Mesenchymal stem cell (in vitro differentiated cells and primary cell): ENCODE data around the gene NAPB.
A peak's percentile ranks its signal among the peaks of the same experiment; 100 is the strongest.

ENCODE experiments used
- DNase-seq: peaks from one replicate; pipeline ENCODE4 v3.0.0-alpha.2; 2013
- H2AFZ ChIP-seq: one replicate; pipeline ENCODE4 v1.6.1; 2013; ENCODE audit warnings: low read depth, mild to moderate bottlenecking, control low read depth, inconsistent platforms, low read length, moderate library complexity
- H2AK5ac ChIP-seq: 2 replicates; pipeline ENCODE4 v1.6.1; 2013; ENCODE audit warnings: low read length, moderate library complexity, mild to moderate bottlenecking, inconsistent platforms; ENCODE audit not compliant: severe bottlenecking
- H2BK120ac ChIP-seq: one replicate; pipeline ENCODE4 v1.6.1; 2013; ENCODE audit warnings: low read depth, mild to moderate bottlenecking, inconsistent platforms, low read length, moderate library complexity
- H2BK12ac ChIP-seq, 2 experiments: one replicate each; pipeline ENCODE4 v1.6.1; 2013; ENCODE audit warnings: inconsistent platforms in 2 of 2, low read length in 2 of 2, mild to moderate bottlenecking in 2 of 2, moderate library complexity in 2 of 2, control low read depth in 1 of 2
- H2BK15ac ChIP-seq: one replicate; pipeline ENCODE4 v1.6.1; 2013; ENCODE audit warnings: mild to moderate bottlenecking, low read depth, inconsistent platforms; ENCODE audit not compliant: poor library complexity, severe bottlenecking
- H2BK5ac ChIP-seq: 2 replicates; pipeline ENCODE4 v1.6.1; 2013; ENCODE audit warnings: low read depth, mild to moderate bottlenecking, low read length, control low read depth, inconsistent platforms; ENCODE audit not compliant: poor library complexity, severe bottlenecking
- H3K14ac ChIP-seq, 2 experiments: one replicate each; pipeline ENCODE4 v1.6.1; 2013; ENCODE audit warnings: inconsistent platforms in 2 of 2, low read length in 2 of 2, control low read depth in 1 of 2, mild to moderate bottlenecking in 1 of 2, moderate library complexity in 1 of 2
- H3K18ac ChIP-seq, 2 experiments: one replicate each; pipeline ENCODE4 v1.6.1; 2013; ENCODE audit warnings: inconsistent platforms in 2 of 2, low read length in 2 of 2, control low read depth in 1 of 2, low read depth in 1 of 2, mild to moderate bottlenecking in 1 of 2
- H3K23ac ChIP-seq, 2 experiments: one replicate each; pipeline ENCODE4 v1.6.1; 2013; ENCODE audit warnings: inconsistent platforms in 2 of 2, low read length in 2 of 2, mild to moderate bottlenecking in 2 of 2, moderate library complexity in 2 of 2, control low read depth in 1 of 2
- H3K27ac ChIP-seq: 2 replicates; pipeline ENCODE4 v1.5.1; 2013; ENCODE audit warnings: mild to moderate bottlenecking, moderate library complexity, low read length, control low read depth, inconsistent platforms; ENCODE audit not compliant: poor library complexity, severe bottlenecking
- H3K27me3 ChIP-seq, 2 experiments: 2 replicates each; pipeline versions ENCODE4 v1.6.1 to v1.7.0; 2013; ENCODE audit warnings: low read length in 2 of 2, mild to moderate bottlenecking in 2 of 2, moderate library complexity in 2 of 2, control low read depth in 1 of 2, inconsistent platforms in 1 of 2; ENCODE audit not compliant: control insufficient read depth in 1 of 2, insufficient read depth in 1 of 2
- H3K36me3 ChIP-seq, 2 experiments: 2 replicates each; pipeline versions ENCODE4 v1.6.1 to v1.7.0; 2013; ENCODE audit warnings: low read length in 2 of 2, control low read depth in 1 of 2, inconsistent platforms in 1 of 2, low read depth in 1 of 2, mild to moderate bottlenecking in 1 of 2; ENCODE audit not compliant: insufficient read depth in 2 of 2, control insufficient read depth in 1 of 2
- H3K4ac ChIP-seq, 2 experiments: one replicate each; pipeline ENCODE4 v1.6.1; 2013; ENCODE audit warnings: inconsistent platforms in 2 of 2, low read length in 2 of 2, mild to moderate bottlenecking in 2 of 2, moderate library complexity in 2 of 2, control low read depth in 1 of 2, low read depth in 1 of 2
- H3K4me1 ChIP-seq: 2 replicates; pipeline ENCODE4 v1.6.1; 2013; ENCODE audit warnings: low read depth, low read length, control low read depth; ENCODE audit not compliant: control insufficient read depth, insufficient read depth
- H3K4me2 ChIP-seq: 2 replicates; pipeline ENCODE4 v1.6.1; 2013; ENCODE audit warnings: low read length, mild to moderate bottlenecking, inconsistent platforms; ENCODE audit not compliant: poor library complexity, severe bottlenecking
- H3K4me3 ChIP-seq, 2 experiments: 2 replicates each; pipeline versions ENCODE4 v1.5.1 to v1.7.0; 2013; ENCODE audit warnings: low read length in 2 of 2, mild to moderate bottlenecking in 2 of 2, control low read depth in 1 of 2, low read depth in 1 of 2; ENCODE audit not compliant: insufficient read depth in 1 of 2
- H3K79me1 ChIP-seq: replicated peaks from 2 replicates; pipeline ENCODE4 v1.6.1; 2013; ENCODE audit warnings: mild to moderate bottlenecking, control low read depth, low read length, inconsistent platforms; ENCODE audit not compliant: poor library complexity, severe bottlenecking
- H3K9ac ChIP-seq: 2 replicates; pipeline ENCODE4 v1.7.0; 2013; ENCODE audit warnings: mild to moderate bottlenecking, low read length, moderate library complexity
- H3K9me3 ChIP-seq: 2 replicates; pipeline ENCODE4 v1.7.0; 2013; ENCODE audit warnings: mild to moderate bottlenecking, low read length; ENCODE audit not compliant: control insufficient read depth
- H4K8ac ChIP-seq: one replicate; pipeline ENCODE4 v1.6.1; 2013; ENCODE audit warnings: inconsistent platforms, mild to moderate bottlenecking, low read length, moderate library complexity
- H4K91ac ChIP-seq: one replicate; pipeline ENCODE4 v1.6.1; 2013; ENCODE audit warnings: mild to moderate bottlenecking, low read length, inconsistent platforms
- WGBS: methylation state at CpG from one replicate; pipeline ENCODE4 v1.1.7; 2013; ENCODE audit warnings: mixed read lengths; 5-methylcytosine and 5-hydroxymethylcytosine counted together

The NAPB gene

GRCh38 chr20:23360531-23360930 is 60.8 kb downstream of the NAPB start:
- H4K8ac ChIP-seq, result no peak overlapping the region
- H3K4me1 ChIP-seq, result peaks cover 18% of the 10 kb centered on the region
- peaks cover 23% of the 10 kb centered on the region for H3K79me1 ChIP-seq
- H3K4me2 ChIP-seq, result no peak overlapping the region
- H3K23ac ChIP-seq, result no peak overlapping the region
- DNase-seq, result no peak
- H3K14ac ChIP-seq, result no peak overlapping the region
- peak overlapping the region in 1 of 2 experiments; percentile 80 for H3K4me3 ChIP-seq
- H3K27ac ChIP-seq, result no peak overlapping the region
- H3K9ac ChIP-seq, result peak overlapping the region; percentile 93
- H2AK5ac ChIP-seq, result no peak overlapping the region
- H2BK12ac ChIP-seq, result no peak overlapping the region
- H4K91ac ChIP-seq, result no peak overlapping the region
- no peak overlapping the region for H2AFZ ChIP-seq
- peaks cover 21 to 22% of the 10 kb centered on the region in 2 experiments for H3K36me3 ChIP-seq
- no peaks in the 10 kb centered on the region for H3K9me3 ChIP-seq
- H3K27me3 ChIP-seq, result no peaks in the 10 kb centered on the region
- 100% methylated on average over 1 of the region's 1 CpG for WGBS
- H2BK120ac ChIP-seq, result no peak overlapping the region
- H2BK15ac ChIP-seq, result no peak overlapping the region
- no peak overlapping the region for H3K18ac ChIP-seq
- H3K4ac ChIP-seq, result no peak overlapping the region
- H2BK5ac ChIP-seq, result no peak overlapping the region

- Histone ChIP-seq H3K9me3 (no peaks in the 10 kb centered on the region), H2AFZ (no peak overlapping the region), H3K9ac (peak overlapping the region; percentile 55), H3K23ac (no peak overlapping the region), H3K4ac (peak overlapping the region in 1 of 2 experiments; percentile 17), H2BK15ac (no peak overlapping the region), H3K27ac (no peak overlapping the region), H3K4me1 (peaks cover 11% of the 10 kb centered on the region), H3K14ac (no peak overlapping the region), H3K4me3 (no peak overlapping the region), H3K18ac (no peak overlapping the region), H3K4me2 (no peak overlapping the region), H3K36me3 (peaks cover 17 to 22% of the 10 kb centered on the region in 2 experiments), H4K91ac (no peak overlapping the region), H2BK5ac (no peak overlapping the region), H2AK5ac (peak overlapping the region; percentile 44), H4K8ac (peak overlapping the region; percentile 47), H3K27me3 (no peaks in the 10 kb centered on the region), H2BK120ac (no peak overlapping the region), H3K79me1 (peaks cover 19% of the 10 kb centered on the region), H2BK12ac (peak overlapping the region in 1 of 2 experiments; percentile 32)
- no peak for DNase-seq
- WGBS, result 75% methylated on average over 6 of the region's 7 CpGs
Measured at GRCh38 chr20:23358923-23359593, 62.2 kb downstream of the NAPB start.

- Histone ChIP-seq H2BK5ac (no peak overlapping the region), H2BK120ac (no peak overlapping the region), H3K23ac (no peak overlapping the region), H3K4me3 (peak overlapping the region in 1 of 2 experiments; percentile 94), H3K4me2 (no peak overlapping the region), H3K9me3 (no peaks in the 10 kb centered on the region), H3K27me3 (no peaks in the 10 kb centered on the region), H3K14ac (no peak overlapping the region), H2BK12ac (no peak overlapping the region), H4K91ac (no peak overlapping the region), H3K79me1 (peaks cover 21% of the 10 kb centered on the region), H3K18ac (no peak overlapping the region), H3K4me1 (peaks cover 11% of the 10 kb centered on the region), H3K9ac (peak overlapping the region; percentile 55), H3K4ac (no peak overlapping the region), H3K27ac (no peak overlapping the region), H2AK5ac (no peak overlapping the region), H2BK15ac (no peak overlapping the region), H2AFZ (no peak overlapping the region), H3K36me3 (peaks cover 20 to 26% of the 10 kb centered on the region in 2 experiments), H4K8ac (no peak overlapping the region)
- no peak for DNase-seq
- 77% methylated on average over 6 of the region's 6 CpGs for WGBS
Measured at GRCh38 chr20:23358563-23358906, 62.8 kb downstream of the NAPB start.

- Histone ChIP-seq H3K27me3 (no peaks in the 10 kb centered on the region), H2BK120ac (peak overlapping the region; percentile 50), H3K9me3 (no peaks in the 10 kb centered on the region), H3K4me1 (peaks cover 5% of the 10 kb centered on the region), H3K23ac (peak overlapping the region in 1 of 2 experiments; percentile 65), H3K79me1 (peaks cover 18% of the 10 kb centered on the region), H3K27ac (peak overlapping the region; percentile 90), H3K18ac (peak overlapping the region; percentile 93 to 99), H2AK5ac (peak overlapping the region; percentile 62), H4K91ac (peak overlapping the region; percentile 64), H3K36me3 (peaks cover 20 to 26% of the 10 kb centered on the region in 2 experiments), H2BK15ac (peak overlapping the region; percentile 87), H2BK5ac (peak overlapping the region; percentile 61), H2AFZ (peak overlapping the region; percentile 59), H2BK12ac (no peak overlapping the region), H3K4ac (peak overlapping the region; percentile 66 to 88), H3K9ac (peak overlapping the region; percentile 98), H3K4me3 (peak overlapping the region; percentile 78 to 94), H3K14ac (peak overlapping the region in 1 of 2 experiments; percentile 99), H3K4me2 (peak overlapping the region; percentile 96), H4K8ac (peak overlapping the region; percentile 70)
- WGBS, result under 1% methylated on average over 66 of the region's 71 CpGs
- DNase-seq, result peak; percentile 100
Measured at GRCh38 chr20:23357767-23358562, 63.3 kb downstream of the NAPB start.
